Body of pancreas (tissue), 4 donors: ENCODE measurements around the gene POM121L12. TPM values are rescaled to one million over a fixed set of nuclear protein-coding genes. Genes with fewer than 3 reads are reported as not detected.

ENCODE experiments used
- ATAC-seq: fragments of 150-250 bp; one replicate; pipeline ENCODE4 v1.9.1; 2016
- DNase-seq, 4 donors: peaks; one replicate each; pipeline ENCODE4 v3.0.0-alpha.2; 2019
- H3K27ac ChIP-seq, 4 donors: fragments of 200-600 bp; sonication (generic); 1 replicate in 3 of 4; 2 replicates in 1 of 4; pipeline versions ENCODE4 v1.5.1 to v1.6.1; 2016 to 2019; ENCODE audit warnings: mild to moderate bottlenecking in 1 of 4, mixed read lengths in 1 of 4, moderate library complexity in 1 of 4
- H3K27me3 ChIP-seq, 2 donors: fragments of 200-600 bp; sonication (generic); one replicate each; pipeline ENCODE4 v1.6.0; 2016; ENCODE audit warnings: mild to moderate bottlenecking in 1 of 2
- H3K36me3 ChIP-seq, 2 donors: fragments of 200-600 bp; sonication (generic); replicated peaks in 1 of 2; 2 replicates each; pipeline ENCODE4 v1.5.1; 2016; ENCODE audit warnings: low read depth in 2 of 2; ENCODE audit not compliant: insufficient read depth in 1 of 2
- H3K4me1 ChIP-seq: fragments of 200-600 bp; sonication (generic); one replicate; pipeline ENCODE4 v1.6.0; 2016
- H3K4me3 ChIP-seq, 2 donors: fragments of 200-600 bp; sonication (generic); 1 replicate in 1 of 2; 2 replicates in 1 of 2; pipeline ENCODE4 v1.5.1; 2016 to 2019
- H3K9me3 ChIP-seq, 3 donors: fragments of 200-600 bp; sonication (generic); 1 replicate in 2 of 3; 2 replicates in 1 of 3; pipeline ENCODE4 v1.5.1; 2016
- POLR2A ChIP-seq, 3 donors: fragments of 450-650 bp; IDR thresholded peaks; one replicate each; pipeline ENCODE4 v1.6.1; 2016; ENCODE audit warnings: antibody characterized with exemption in 3 of 3, mild to moderate bottlenecking in 2 of 3
- WGBS, 2 donors: methylation state at CpG; one replicate each; pipeline ENCODE4 v1.1.5; 2017; 5-methylcytosine and 5-hydroxymethylcytosine counted together
- intact Hi-C: fragments of 100-400 bp; cut with DNase I; formaldehyde crosslinking; loops from one replicate; pipeline ENCODE4 v1.15.1; 2023
- total RNA-seq, 2 donors: library from RNA; depleted of rRNA; stranded (reverse); fragments of >200 nt; gene quantifications; one replicate each; pipeline ENCODE4 v1.1.0, GENCODE V29; 2016
- TF ChIP-seq, protein P1 (sequence below), 7 experiments: fragments of 450-650 bp in 4 of 7; fragments of 200-600 bp in 3 of 7; sonication (generic) in 3 of 7; IDR thresholded peaks; one replicate each; pipeline ENCODE4 v1.5.1; 2016 to 2019; ENCODE audit warnings: antibody characterized with exemption in 7 of 7

Gene POM121L12
- total RNA-seq, 2 donors from 2014 or later, result not detected

DNA sequence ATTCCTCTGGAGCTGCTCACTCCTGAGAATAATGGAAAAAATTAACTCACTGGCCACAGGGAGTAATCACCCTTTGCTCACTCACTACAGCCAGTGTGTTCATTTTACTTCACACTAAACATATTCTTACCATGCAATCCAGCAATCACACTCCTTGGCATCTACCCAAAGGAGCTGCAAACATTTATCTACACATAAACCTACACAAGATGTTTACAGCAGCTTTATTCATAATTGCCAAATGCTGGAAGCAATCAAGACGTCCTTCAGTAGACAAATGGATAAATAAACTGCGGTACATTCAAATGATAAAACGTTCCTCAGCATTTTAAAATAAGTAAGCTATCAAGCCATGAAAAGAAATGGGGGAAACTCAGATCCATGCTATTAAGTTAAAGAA, 34.2 kb upstream of the POM121L12 start:
- H3K36me3 ChIP-seq, result no peaks in the 10 kb centered on the region
- 14 to 20% methylated on average over 3 of the region's 3 CpGs for WGBS, 2 donors

GRCh38 chr7:53002389-53002788, 33.0 kb upstream of the POM121L12 start:
- no peaks in the 10 kb centered on the region for H3K36me3 ChIP-seq
- ATAC-seq (no peak), DNase-seq (no peak)
- no peak overlapping the region for H3K4me3 ChIP-seq
- H3K27me3 ChIP-seq, result no peaks in the 10 kb centered on the region
- intact Hi-C loops, result no loop called here
- no peaks in the 10 kb centered on the region for H3K4me1 ChIP-seq
- no peak for TF ChIP-seq POLR2A (IDR thresholded peaks at IDR 0.05)
- TF ChIP-seq, protein P1, sequence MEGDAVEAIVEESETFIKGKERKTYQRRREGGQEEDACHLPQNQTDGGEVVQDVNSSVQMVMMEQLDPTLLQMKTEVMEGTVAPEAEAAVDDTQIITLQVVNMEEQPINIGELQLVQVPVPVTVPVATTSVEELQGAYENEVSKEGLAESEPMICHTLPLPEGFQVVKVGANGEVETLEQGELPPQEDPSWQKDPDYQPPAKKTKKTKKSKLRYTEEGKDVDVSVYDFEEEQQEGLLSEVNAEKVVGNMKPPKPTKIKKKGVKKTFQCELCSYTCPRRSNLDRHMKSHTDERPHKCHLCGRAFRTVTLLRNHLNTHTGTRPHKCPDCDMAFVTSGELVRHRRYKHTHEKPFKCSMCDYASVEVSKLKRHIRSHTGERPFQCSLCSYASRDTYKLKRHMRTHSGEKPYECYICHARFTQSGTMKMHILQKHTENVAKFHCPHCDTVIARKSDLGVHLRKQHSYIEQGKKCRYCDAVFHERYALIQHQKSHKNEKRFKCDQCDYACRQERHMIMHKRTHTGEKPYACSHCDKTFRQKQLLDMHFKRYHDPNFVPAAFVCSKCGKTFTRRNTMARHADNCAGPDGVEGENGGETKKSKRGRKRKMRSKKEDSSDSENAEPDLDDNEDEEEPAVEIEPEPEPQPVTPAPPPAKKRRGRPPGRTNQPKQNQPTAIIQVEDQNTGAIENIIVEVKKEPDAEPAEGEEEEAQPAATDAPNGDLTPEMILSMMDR (IDR thresholded peaks at IDR 0.05), result no peak
- no peaks in the 10 kb centered on the region for H3K9me3 ChIP-seq
- no peak overlapping the region for H3K27ac ChIP-seq
- WGBS, 2 donors, result 63 to 68% methylated on average over 7 of the region's 7 CpGs

More for the DNA sequence above, 34.2 kb upstream of the POM121L12 start:
- intact Hi-C loops, result no loop called here
- Histone ChIP-seq H3K27me3 (no peaks in the 10 kb centered on the region), H3K9me3 (no peaks in the 10 kb centered on the region), H3K4me1 (no peaks in the 10 kb centered on the region), H3K4me3 (no peak overlapping the region), H3K27ac (no peak overlapping the region)
- no peak for DNase-seq
- ATAC-seq, result no peak
- TF ChIP-seq, protein P1 (IDR thresholded peaks at IDR 0.05), result no peak
- no peak for TF ChIP-seq POLR2A (IDR thresholded peaks at IDR 0.05)

GRCh38 chr7:53003653-53004445, 31.6 kb upstream of the POM121L12 start:
- DNase-seq, result no peak
- ATAC-seq, result no peak
- TF ChIP-seq, protein P1 (IDR thresholded peaks at IDR 0.05), result no peak
- TF ChIP-seq POLR2A (IDR thresholded peaks at IDR 0.05), result no peak
- H3K9me3 ChIP-seq, result no peaks in the 10 kb centered on the region
- intact Hi-C loops, result no loop called here
- no peaks in the 10 kb centered on the region for H3K36me3 ChIP-seq
- 86 to 91% methylated on average over 11 to 28 of the region's 29 CpGs for WGBS, 2 donors
- H3K27ac ChIP-seq, result no peak overlapping the region
- no peaks in the 10 kb centered on the region for H3K4me1 ChIP-seq
- no peak overlapping the region for H3K4me3 ChIP-seq
- no peaks in the 10 kb centered on the region for H3K27me3 ChIP-seq

GRCh38 chr7:53013925-53014324, 21.5 kb upstream of the POM121L12 start:
- intact Hi-C loops, result no loop called here
- WGBS, 2 donors, result 19 to 31% methylated on average over 2 of the region's 2 CpGs
- ATAC-seq, result no peak

More at GRCh38 chr7:53013925-53014324, 21.5 kb upstream of the POM121L12 start:
- H3K9me3 ChIP-seq, result no peaks in the 10 kb centered on the region
- H3K36me3 ChIP-seq, result no peaks in the 10 kb centered on the region
- H3K27me3 ChIP-seq, result no peaks in the 10 kb centered on the region
- H3K4me3 ChIP-seq, result no peak overlapping the region
- H3K27ac ChIP-seq, result no peak overlapping the region
- H3K4me1 ChIP-seq, result no peaks in the 10 kb centered on the region
- DNase-seq, result no peak
- TF ChIP-seq, protein P1 (IDR thresholded peaks at IDR 0.05), result no peak
- no peak for TF ChIP-seq POLR2A (IDR thresholded peaks at IDR 0.05)
